Uterus (tissue), 2 donors: Measurements from ENCODE around the gene G6PD.

Experiments used
- CTCF ChIP-seq, 4 experiments: fragments of 200-600 bp in 2 of 4; fragments of 450-650 bp in 2 of 4; sonication (generic) in 2 of 4; IDR thresholded peaks; one replicate each; pipeline ENCODE4 v1.5.1; 2016 to 2019; ENCODE audit warnings: antibody characterized with exemption in 4 of 4, mild to moderate bottlenecking in 2 of 4, moderate library complexity in 1 of 4
- POLR2A ChIP-seq, 2 donors: fragments of 450-650 bp; IDR thresholded peaks; one replicate each; pipeline ENCODE4 v1.6.1; 2016; ENCODE audit warnings: antibody characterized with exemption in 2 of 2, mild to moderate bottlenecking in 1 of 2, moderate library complexity in 1 of 2

GRCh38 chrX:154506483-154507332 lies 39.9 kb downstream of the G6PD start:
- no peak for TF ChIP-seq POLR2A (IDR thresholded peaks at IDR 0.05)
- no peak for TF ChIP-seq CTCF (IDR thresholded peaks at IDR 0.05)
